Cardiac muscle cell (in vitro differentiated cells and primary cell): Measurements from ENCODE around the gene KCNA10. TPM values are rescaled to one million over a fixed set of nuclear protein-coding genes. Genes with fewer than 3 reads are reported as not detected.

Source experiments
- DNase-seq, 2 donors: peaks; one replicate each; pipeline versions ENCODE4 v3.0.0 to v3.0.0-alpha.2; 2010 to 2017; ENCODE audit warnings: low read depth in 1 of 2, low spot score in 1 of 2
- H3K27ac ChIP-seq: fragments of 200-600 bp; sonication (generic); 2 replicates; pipeline ENCODE4 v1.5.1; 2016
- H3K27me3 ChIP-seq: fragments of 200-600 bp; sonication (generic); 2 replicates; pipeline ENCODE4 v1.6.0; 2016; ENCODE audit warnings: control low read depth
- H3K36me3 ChIP-seq: fragments of 200-600 bp; sonication (generic); 2 replicates; pipeline ENCODE4 v1.5.1; 2016; ENCODE audit warnings: control low read depth
- H3K4me1 ChIP-seq: fragments of 200-600 bp; sonication (generic); 2 replicates; pipeline ENCODE4 v1.8.1; 2017; ENCODE audit warnings: low read depth, mild to moderate bottlenecking, mixed run types
- H3K4me3 ChIP-seq: fragments of 200-600 bp; sonication (generic); 2 replicates; pipeline ENCODE4 v1.5.1; 2016; ENCODE audit warnings: mild to moderate bottlenecking
- H3K9me3 ChIP-seq: fragments of 200-600 bp; sonication (generic); 2 replicates; pipeline ENCODE4 v1.5.1; 2017; ENCODE audit warnings: low read depth, mild to moderate bottlenecking, control low read depth
- polyA plus RNA-seq: library from polyadenylated mRNA; unstranded; fragments of >200 nt; fragmentation: Nextera tagmentation; extraction: Ambion mirVana; gene quantifications from 2 replicates; pipeline ENCODE4 v1.2.1, GENCODE V29; 2016
- total RNA-seq: library from RNA; depleted of rRNA; stranded (reverse); fragments of >200 nt; gene quantifications from 2 replicates; pipeline ENCODE4 v1.2.3, GENCODE V29; 2016
- TF ChIP-seq, protein P1 (sequence below): IDR thresholded peaks from 2 replicates; pipeline ENCODE4 v1.5.1; 2012; ENCODE audit warnings: low read depth, mild to moderate bottlenecking, low read length

Gene KCNA10
- total and polyA plus RNA-seq, 2 experiments from 2014 or later = not detected

DNA sequence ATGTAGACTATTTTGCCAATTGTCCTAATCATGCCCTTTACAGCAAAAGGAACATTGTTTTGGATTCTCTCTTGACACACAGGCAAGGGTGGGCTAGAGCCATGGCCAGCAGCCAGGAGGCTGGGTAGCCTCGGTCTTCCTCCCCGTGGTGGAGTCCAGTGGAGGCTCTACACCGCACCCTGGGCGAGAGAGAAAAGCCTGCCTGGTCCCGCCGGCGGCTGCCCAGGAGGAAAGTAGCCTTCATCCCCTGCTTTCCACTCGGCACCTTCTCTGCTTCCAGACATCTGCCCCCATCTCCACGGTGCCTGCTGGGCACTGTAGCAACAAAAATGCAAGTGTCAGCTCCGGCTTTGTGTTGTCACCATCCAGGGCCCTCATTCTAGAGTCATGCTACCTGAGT, 46.4 kb downstream of the KCNA10 start:
- Histone ChIP-seq H3K4me1 (peaks cover 5% of the 10 kb centered on the region), H3K36me3 (no peaks in the 10 kb centered on the region), H3K27ac (no peak overlapping the region), H3K4me3 (no peak overlapping the region), H3K9me3 (no peaks in the 10 kb centered on the region), H3K27me3 (no peaks in the 10 kb centered on the region)
- TF ChIP-seq, protein P1, sequence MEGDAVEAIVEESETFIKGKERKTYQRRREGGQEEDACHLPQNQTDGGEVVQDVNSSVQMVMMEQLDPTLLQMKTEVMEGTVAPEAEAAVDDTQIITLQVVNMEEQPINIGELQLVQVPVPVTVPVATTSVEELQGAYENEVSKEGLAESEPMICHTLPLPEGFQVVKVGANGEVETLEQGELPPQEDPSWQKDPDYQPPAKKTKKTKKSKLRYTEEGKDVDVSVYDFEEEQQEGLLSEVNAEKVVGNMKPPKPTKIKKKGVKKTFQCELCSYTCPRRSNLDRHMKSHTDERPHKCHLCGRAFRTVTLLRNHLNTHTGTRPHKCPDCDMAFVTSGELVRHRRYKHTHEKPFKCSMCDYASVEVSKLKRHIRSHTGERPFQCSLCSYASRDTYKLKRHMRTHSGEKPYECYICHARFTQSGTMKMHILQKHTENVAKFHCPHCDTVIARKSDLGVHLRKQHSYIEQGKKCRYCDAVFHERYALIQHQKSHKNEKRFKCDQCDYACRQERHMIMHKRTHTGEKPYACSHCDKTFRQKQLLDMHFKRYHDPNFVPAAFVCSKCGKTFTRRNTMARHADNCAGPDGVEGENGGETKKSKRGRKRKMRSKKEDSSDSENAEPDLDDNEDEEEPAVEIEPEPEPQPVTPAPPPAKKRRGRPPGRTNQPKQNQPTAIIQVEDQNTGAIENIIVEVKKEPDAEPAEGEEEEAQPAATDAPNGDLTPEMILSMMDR = no peak
- DNase-seq = no peak

DNA sequence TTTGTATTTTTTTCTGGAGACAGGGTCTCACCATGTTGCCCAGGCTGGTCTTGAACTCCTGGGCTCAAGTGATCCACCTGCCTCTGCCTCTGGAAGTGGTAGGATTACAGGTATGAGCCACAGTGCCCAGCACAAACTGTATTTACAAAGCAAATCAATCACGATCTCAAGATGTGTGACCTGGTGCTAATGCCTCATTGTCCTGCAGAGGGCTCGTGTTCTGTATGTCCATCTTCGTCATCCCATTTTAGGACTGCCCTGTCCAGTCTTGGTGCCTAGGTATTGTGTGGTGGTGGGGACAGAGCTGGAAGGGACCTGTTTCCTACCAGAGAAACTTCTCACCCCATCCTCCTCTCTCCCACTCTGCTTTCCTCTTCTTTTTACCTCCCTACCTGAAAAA, 47.8 kb downstream of the KCNA10 start:
- Histone ChIP-seq H3K4me1 (peaks cover 7% of the 10 kb centered on the region), H3K27me3 (no peaks in the 10 kb centered on the region), H3K36me3 (no peaks in the 10 kb centered on the region), H3K9me3 (no peaks in the 10 kb centered on the region), H3K27ac (no peak overlapping the region), H3K4me3 (no peak overlapping the region)
- no peak for DNase-seq
- TF ChIP-seq, protein P1 = no peak

Other genes starting within 250 kb of the KCNA10 start
- 38.2 and 73.4 TPM in 2 replicates for gene RBM15, start 179.8 kb downstream of the KCNA10 start, total RNA-seq
- gene RBM15, start 179.8 kb downstream of the KCNA10 start, polyA plus RNA-seq = 8.5 and 15.0 TPM in 2 replicates
- 0.21 and 0.66 TPM in 2 replicates for gene SLC16A4, start 128.1 kb downstream of the KCNA10 start, total RNA-seq
- gene SLC16A4, start 128.1 kb downstream of the KCNA10 start, polyA plus RNA-seq = 0.87 and 0.91 TPM in 2 replicates
- 78.3 and 160 TPM in 2 replicates for gene LAMTOR5, start 111.5 kb downstream of the KCNA10 start, total RNA-seq
- 349 and 465 TPM in 2 replicates for gene LAMTOR5, start 111.5 kb downstream of the KCNA10 start, polyA plus RNA-seq
- 0.24 TPM in 1 of 2 replicates, not detected in the other for gene PROK1, start 68.0 kb downstream of the KCNA10 start, total RNA-seq
- not detected in 2 replicates for gene PROK1, start 68.0 kb downstream of the KCNA10 start, polyA plus RNA-seq
- gene KCNA2, start 87.2 kb upstream of the KCNA10 start, total RNA-seq = 0.03 and 0.28 TPM in 2 replicates
- gene KCNA2, start 87.2 kb upstream of the KCNA10 start, polyA plus RNA-seq = 0.17 TPM in 1 of 2 replicates, not detected in the other
- gene KCNA3, start 155.8 kb upstream of the KCNA10 start, total RNA-seq = 0.09 TPM in 1 of 2 replicates, not detected in the other
- gene KCNA3, start 155.8 kb upstream of the KCNA10 start, polyA plus RNA-seq = not detected in 2 replicates